ENCODE data around the gene RACK1.

Gene RACK1

GRCh38 chr5:181207214-181207959 is 36.3 kb downstream of the RACK1 start:
- H3K4me1 Mint-ChIP-seq: peaks cover 24% of the 10 kb centered on the region
- no peaks in the 10 kb centered on the region for H3K36me3 Mint-ChIP-seq

GRCh38 chr5:181205761-181206649 is 37.7 kb downstream of the RACK1 start:
- DNase-seq (ENCODE audit: low spot score in 2 of 2) (no peak), ATAC-seq (ENCODE audit: low read depth) (no peak)
- Mint-ChIP-seq H3K4me3 (peak overlapping the region; percentile 88), H3K4me1 (peaks cover 24% of the 10 kb centered on the region), H3K9me3 (peaks cover 4% of the 10 kb centered on the region), H3K27me3 (peaks cover 4% of the 10 kb centered on the region), H3K36me3 (no peaks in the 10 kb centered on the region), H3K27ac (peak overlapping the region; percentile 97)

More at GRCh38 chr5:181207214-181207959, 36.3 kb downstream of the RACK1 start:
- H3K9me3 Mint-ChIP-seq: peaks cover 4% of the 10 kb centered on the region
- peak overlapping the region; percentile 97 for H3K27ac Mint-ChIP-seq
- peak; percentile 57 for ATAC-seq (ENCODE audit: low read depth)
- DNase-seq (ENCODE audit: low spot score in 2 of 2): peak in 1 of 2 donors; percentile 52
- H3K27me3 Mint-ChIP-seq: peaks cover 4% of the 10 kb centered on the region
- peak overlapping the region; percentile 88 for H3K4me3 Mint-ChIP-seq

GRCh38 chr5:181204826-181205760 is 38.6 kb downstream of the RACK1 start, which contains the start of gene TRIM7:
Gene TRIM7 (minus strand): TSS chr5:181205196. CDS start chr5:181205110, 86 bp downstream.
- no peaks in the 10 kb centered on the region for H3K36me3 Mint-ChIP-seq
- H3K4me3 Mint-ChIP-seq: peak within 1 kb of the TSS; percentile 88
- H3K4me1 Mint-ChIP-seq: peaks cover 28% of the 10 kb centered on the region
- H3K27ac Mint-ChIP-seq: peak within 1 kb of the TSS; percentile 97
- no peak for ATAC-seq (ENCODE audit: low read depth)
- DNase-seq (ENCODE audit: low spot score in 2 of 2): no peak
- H3K9me3 Mint-ChIP-seq: peaks cover 4% of the 10 kb centered on the region
- H3K27me3 Mint-ChIP-seq: peaks cover 4% of the 10 kb centered on the region

- peak overlapping the region; percentile 73 for H3K27ac Mint-ChIP-seq
- peaks cover 31% of the 10 kb centered on the region for H3K4me1 Mint-ChIP-seq
- no peak for DNase-seq (ENCODE audit: low spot score in 2 of 2)
- peaks cover 4% of the 10 kb centered on the region for H3K27me3 Mint-ChIP-seq
- H3K4me3 Mint-ChIP-seq: peak overlapping the region; percentile 87
- H3K9me3 Mint-ChIP-seq: peaks cover 4% of the 10 kb centered on the region
- ATAC-seq (ENCODE audit: low read depth): no peak
- no peaks in the 10 kb centered on the region for H3K36me3 Mint-ChIP-seq
Observed at GRCh38 chr5:181204113-181204825, 39.4 kb downstream of the RACK1 start.

GRCh38 chr5:181203777-181204112 is 40.0 kb downstream of the RACK1 start:
- DNase-seq (ENCODE audit: low spot score in 2 of 2): no peak
- no peak for ATAC-seq (ENCODE audit: low read depth)
- peaks cover 4% of the 10 kb centered on the region for H3K27me3 Mint-ChIP-seq
- H3K36me3 Mint-ChIP-seq: no peaks in the 10 kb centered on the region
- peak overlapping the region; percentile 87 for H3K4me3 Mint-ChIP-seq
- peak overlapping the region; percentile 73 for H3K27ac Mint-ChIP-seq
- peaks cover 35% of the 10 kb centered on the region for H3K4me1 Mint-ChIP-seq
- H3K9me3 Mint-ChIP-seq: peaks cover 4% of the 10 kb centered on the region

- H3K4me3 Mint-ChIP-seq: peak overlapping the region; percentile 87
- DNase-seq (ENCODE audit: low spot score in 2 of 2) (no peak), ATAC-seq (ENCODE audit: low read depth) (no peak)
- no peak overlapping the region for H3K27ac Mint-ChIP-seq
- peaks cover 4% of the 10 kb centered on the region for H3K27me3 Mint-ChIP-seq
- H3K4me1 Mint-ChIP-seq: peaks cover 38% of the 10 kb centered on the region
- no peaks in the 10 kb centered on the region for H3K36me3 Mint-ChIP-seq
- peaks cover 3% of the 10 kb centered on the region for H3K9me3 Mint-ChIP-seq
Observed at GRCh38 chr5:181203093-181203711, 40.5 kb downstream of the RACK1 start.

GRCh38 chr5:181200816-181201215 is 42.9 kb downstream of the RACK1 start:
- peaks cover 2% of the 10 kb centered on the region for H3K27me3 Mint-ChIP-seq
- peaks cover 25% of the 10 kb centered on the region for H3K4me1 Mint-ChIP-seq
- H3K9me3 Mint-ChIP-seq: no peaks in the 10 kb centered on the region
- peak overlapping the region; percentile 35 for H3K27ac Mint-ChIP-seq
- no peak for ATAC-seq (ENCODE audit: low read depth)
- no peak for DNase-seq (ENCODE audit: low spot score in 2 of 2)
- no peak overlapping the region for H3K4me3 Mint-ChIP-seq
- H3K36me3 Mint-ChIP-seq: no peaks in the 10 kb centered on the region

GRCh38 chr5:181199881-181200638 is 43.6 kb downstream of the RACK1 start:
- Mint-ChIP-seq H3K27me3 (peaks cover 2% of the 10 kb centered on the region), H3K27ac (peak overlapping the region; percentile 35), H3K36me3 (no peaks in the 10 kb centered on the region), H3K4me3 (no peak overlapping the region), H3K9me3 (no peaks in the 10 kb centered on the region), H3K4me1 (peaks cover 22% of the 10 kb centered on the region)
- DNase-seq (ENCODE audit: low spot score in 2 of 2) (no peak), ATAC-seq (ENCODE audit: low read depth) (no peak)

- Mint-ChIP-seq H3K4me1 (peaks cover 19% of the 10 kb centered on the region), H3K27ac (peak overlapping the region; percentile 35), H3K36me3 (no peaks in the 10 kb centered on the region), H3K9me3 (no peaks in the 10 kb centered on the region), H3K4me3 (peak overlapping the region; percentile 1), H3K27me3 (peaks cover under 1% of the 10 kb centered on the region)
- ATAC-seq (ENCODE audit: low read depth) (peak; percentile 93), DNase-seq (ENCODE audit: low spot score in 2 of 2) (peak in 1 of 2 donors; percentile 60)
Observed at GRCh38 chr5:181198905-181199519, 44.7 kb downstream of the RACK1 start.

- no peaks in the 10 kb centered on the region for H3K36me3 Mint-ChIP-seq
- DNase-seq (ENCODE audit: low spot score in 2 of 2) (no peak), ATAC-seq (ENCODE audit: low read depth) (no peak)
- H3K27me3 Mint-ChIP-seq: no peaks in the 10 kb centered on the region
- H3K27ac Mint-ChIP-seq: peak overlapping the region; percentile 35
- H3K4me3 Mint-ChIP-seq: peak overlapping the region; percentile 1
- H3K9me3 Mint-ChIP-seq: no peaks in the 10 kb centered on the region
- peaks cover 19% of the 10 kb centered on the region for H3K4me1 Mint-ChIP-seq
Observed at GRCh38 chr5:181198106-181198685, 45.5 kb downstream of the RACK1 start.

- peak overlapping the region; percentile 52 for H3K27ac Mint-ChIP-seq
- H3K36me3 Mint-ChIP-seq: no peaks in the 10 kb centered on the region
- no peaks in the 10 kb centered on the region for H3K27me3 Mint-ChIP-seq
- no peaks in the 10 kb centered on the region for H3K9me3 Mint-ChIP-seq
- no peak overlapping the region for H3K4me3 Mint-ChIP-seq
- H3K4me1 Mint-ChIP-seq: peaks cover 24% of the 10 kb centered on the region
- DNase-seq (ENCODE audit: low spot score in 2 of 2) (no peak), ATAC-seq (ENCODE audit: low read depth) (no peak)
Observed at GRCh38 chr5:181197326-181197951, 46.3 kb downstream of the RACK1 start.

All from memory B cell (primary cell).